Stimulated activated naive CD8-positive, alpha-beta T cell treated with anti-CD3 and anti-CD28 coated beads, Interleukin-15, Interleukin-2, amounts not matched to agents 100 ng/mL and 50 ng/mL, for 24 hours (primary cell): Measurements from ENCODE around the gene SCUBE1.

Source experiments
- H3K27ac Mint-ChIP-seq: one replicate; pipeline ENCODE4 v1.8.0; 2021; ENCODE audit warnings: mild to moderate bottlenecking, mixed read lengths
- H3K27me3 Mint-ChIP-seq: one replicate; pipeline ENCODE4 v1.8.0; 2021; ENCODE audit warnings: mixed read lengths
- H3K36me3 Mint-ChIP-seq: one replicate; pipeline ENCODE4 v1.8.0; 2021; ENCODE audit warnings: low read depth, mixed read lengths
- H3K4me1 Mint-ChIP-seq: one replicate; pipeline ENCODE4 v1.8.0; 2021; ENCODE audit warnings: low read depth, mixed read lengths
- H3K4me3 Mint-ChIP-seq: one replicate; pipeline ENCODE4 v1.8.0; 2021; ENCODE audit warnings: mild to moderate bottlenecking, mixed read lengths
- H3K9me3 Mint-ChIP-seq: one replicate; pipeline ENCODE4 v1.8.0; 2021; ENCODE audit warnings: mixed read lengths

SCUBE1 gene

DNA sequence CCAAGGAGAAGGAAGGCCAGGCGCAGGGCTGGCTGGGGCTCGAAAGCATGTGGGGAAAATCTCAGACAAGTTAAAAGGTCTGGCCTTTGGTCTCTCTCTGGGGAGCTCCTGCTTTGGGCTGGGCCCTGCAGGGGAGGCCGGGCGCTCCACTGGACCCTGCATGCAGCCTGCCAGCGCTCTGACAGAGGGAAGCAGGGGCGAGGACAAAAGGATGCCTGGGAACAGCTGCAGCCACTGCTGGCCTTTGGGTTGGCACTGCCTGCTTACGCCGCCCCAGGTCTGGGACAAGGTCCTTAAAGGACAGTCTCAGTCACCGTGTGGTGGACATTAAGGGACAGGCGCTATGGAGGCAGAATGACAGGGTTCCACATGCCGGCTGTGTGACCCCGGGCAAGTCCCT lies 99.8 kb downstream of the SCUBE1 start:
- Mint-ChIP-seq H3K27me3 (no peaks in the 10 kb centered on the region), H3K27ac (no peak overlapping the region), H3K4me1 (no peaks in the 10 kb centered on the region), H3K9me3 (no peaks in the 10 kb centered on the region), H3K4me3 (no peak overlapping the region), H3K36me3 (no peaks in the 10 kb centered on the region)

DNA sequence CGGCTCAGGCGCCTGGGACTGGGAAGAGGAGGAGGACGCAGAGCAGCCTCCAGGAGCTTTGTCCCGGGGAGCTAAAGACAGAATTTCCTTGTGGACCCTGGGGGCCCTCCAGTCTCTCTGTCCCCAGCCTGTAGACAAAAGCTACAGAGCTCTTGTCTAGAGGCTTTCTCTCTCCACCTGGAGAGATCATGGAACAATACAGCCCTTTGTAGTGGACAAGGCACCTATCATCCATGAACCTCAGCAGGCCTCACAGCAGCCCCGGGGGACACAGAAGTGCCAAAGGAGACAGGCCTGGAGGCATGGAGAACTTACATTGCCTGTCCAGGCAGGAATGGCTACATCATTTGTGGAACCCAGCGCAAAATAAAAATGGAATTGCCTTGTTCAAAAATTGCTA lies 100.5 kb downstream of the SCUBE1 start:
- no peaks in the 10 kb centered on the region for H3K27me3 Mint-ChIP-seq
- H3K36me3 Mint-ChIP-seq, result no peaks in the 10 kb centered on the region
- no peak overlapping the region for H3K4me3 Mint-ChIP-seq
- no peak overlapping the region for H3K27ac Mint-ChIP-seq
- H3K4me1 Mint-ChIP-seq, result no peaks in the 10 kb centered on the region
- H3K9me3 Mint-ChIP-seq, result no peaks in the 10 kb centered on the region

DNA sequence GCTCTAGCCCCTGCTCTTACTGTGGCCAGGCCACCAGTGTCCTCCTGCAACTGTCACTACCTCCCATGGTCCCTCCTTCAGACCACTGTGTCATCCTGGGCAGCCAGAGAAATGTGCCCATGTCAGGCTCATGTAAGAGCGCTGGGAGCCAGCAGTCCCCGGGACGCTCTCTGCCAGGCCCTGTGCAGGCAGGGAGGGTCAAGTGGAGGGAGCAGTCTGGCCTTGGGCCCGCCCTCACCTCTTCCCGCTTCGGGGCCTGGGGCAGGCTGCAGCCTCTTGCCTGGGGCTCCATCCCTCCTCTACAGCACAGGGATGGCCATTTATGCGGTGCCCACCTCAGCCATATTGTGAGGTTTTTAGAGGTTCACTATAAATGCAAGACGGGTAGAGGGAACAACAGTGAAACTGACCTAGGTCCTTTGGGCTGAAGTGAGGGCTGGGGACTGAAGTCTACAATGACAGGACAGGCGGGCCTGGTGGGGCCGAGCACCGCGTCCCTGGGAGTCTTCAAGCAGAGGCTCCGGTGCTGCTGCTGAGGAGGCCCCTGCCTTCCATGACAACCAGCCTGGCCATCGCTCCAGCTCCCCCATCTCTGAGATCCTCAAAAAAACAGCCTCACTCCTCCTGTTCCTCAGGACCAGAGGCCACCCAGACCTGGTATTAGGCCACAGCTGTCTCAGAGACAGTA lies 101.3 kb downstream of the SCUBE1 start:
- H3K36me3 Mint-ChIP-seq, result no peaks in the 10 kb centered on the region

DNA sequence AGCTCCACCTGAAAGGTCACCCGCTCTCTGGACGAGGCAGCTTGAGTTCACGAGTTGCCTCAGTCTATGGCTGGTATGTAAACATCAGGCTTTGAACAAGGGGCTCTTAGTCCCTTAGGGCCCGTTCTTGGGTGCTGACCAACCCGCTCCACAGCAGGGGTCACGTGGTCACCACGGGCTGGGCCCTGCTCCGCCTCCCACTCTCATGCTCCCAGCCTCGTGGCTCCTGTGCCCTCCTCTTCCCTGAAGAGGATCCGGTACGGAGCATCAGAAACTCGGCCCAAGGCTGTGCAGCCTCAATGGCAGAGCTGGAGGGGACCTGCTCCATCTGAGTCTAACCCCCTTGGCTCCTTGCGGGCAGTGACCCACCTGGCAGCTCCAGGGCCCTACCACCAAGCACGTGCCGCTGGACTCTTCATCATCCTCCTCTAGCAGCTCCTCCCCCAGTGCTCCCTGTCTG lies 102.0 kb downstream of the SCUBE1 start:
- H3K36me3 Mint-ChIP-seq, result no peaks in the 10 kb centered on the region
- no peaks in the 10 kb centered on the region for H3K27me3 Mint-ChIP-seq
- no peak overlapping the region for H3K27ac Mint-ChIP-seq
- no peak overlapping the region for H3K4me3 Mint-ChIP-seq
- H3K9me3 Mint-ChIP-seq, result no peaks in the 10 kb centered on the region
- H3K4me1 Mint-ChIP-seq, result no peaks in the 10 kb centered on the region

More for the DNA sequence above, 101.3 kb downstream of the SCUBE1 start:
- Mint-ChIP-seq H3K4me3 (no peak overlapping the region), H3K9me3 (no peaks in the 10 kb centered on the region), H3K4me1 (no peaks in the 10 kb centered on the region), H3K27ac (no peak overlapping the region), H3K27me3 (no peaks in the 10 kb centered on the region)

DNA sequence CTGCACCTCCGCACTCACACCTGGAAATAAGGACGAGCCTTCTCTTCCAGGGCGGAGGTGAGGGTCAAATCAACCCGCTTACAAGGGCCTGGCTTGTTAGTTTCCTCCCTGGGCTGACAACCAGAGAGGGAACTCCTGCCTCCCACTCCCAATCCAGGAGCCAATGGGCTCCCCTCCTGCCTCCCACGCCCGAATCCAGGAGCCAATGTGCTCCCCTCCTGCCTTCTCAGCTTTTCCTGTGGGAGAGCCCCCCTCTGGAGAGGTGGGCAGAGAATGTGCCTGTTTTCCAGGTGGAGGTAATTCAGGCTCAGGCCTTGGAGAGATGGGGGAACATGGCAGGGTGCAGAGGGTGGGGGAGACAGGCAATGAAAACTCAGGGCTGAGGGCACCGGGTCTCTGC lies 102.6 kb downstream of the SCUBE1 start:
- Mint-ChIP-seq H3K27me3 (no peaks in the 10 kb centered on the region), H3K4me1 (no peaks in the 10 kb centered on the region), H3K27ac (no peak overlapping the region), H3K36me3 (no peaks in the 10 kb centered on the region), H3K9me3 (no peaks in the 10 kb centered on the region), H3K4me3 (no peak overlapping the region)

DNA sequence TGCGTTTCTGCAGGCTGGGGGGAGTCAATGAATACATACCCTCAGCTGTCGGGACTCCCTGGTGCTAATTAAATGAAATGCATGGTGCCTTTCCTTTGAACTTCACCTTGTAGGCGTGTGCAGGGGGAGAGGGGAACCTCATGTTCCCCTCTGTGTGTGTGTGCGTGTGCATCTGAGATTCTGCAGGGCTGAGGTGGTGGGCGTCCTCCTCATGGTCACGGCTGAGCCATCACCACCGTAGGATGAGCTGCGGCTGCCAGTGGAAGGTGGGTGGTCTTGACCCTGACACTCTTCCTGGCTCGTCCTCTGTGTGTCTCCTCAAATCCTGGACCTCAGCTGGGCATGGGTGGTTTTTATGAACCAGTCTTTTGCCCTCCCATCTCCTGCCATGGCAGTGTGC lies 103.2 kb downstream of the SCUBE1 start:
- no peaks in the 10 kb centered on the region for H3K9me3 Mint-ChIP-seq
- H3K36me3 Mint-ChIP-seq, result no peaks in the 10 kb centered on the region
- no peaks in the 10 kb centered on the region for H3K27me3 Mint-ChIP-seq
- H3K27ac Mint-ChIP-seq, result no peak overlapping the region
- no peak overlapping the region for H3K4me3 Mint-ChIP-seq
- no peaks in the 10 kb centered on the region for H3K4me1 Mint-ChIP-seq

DNA sequence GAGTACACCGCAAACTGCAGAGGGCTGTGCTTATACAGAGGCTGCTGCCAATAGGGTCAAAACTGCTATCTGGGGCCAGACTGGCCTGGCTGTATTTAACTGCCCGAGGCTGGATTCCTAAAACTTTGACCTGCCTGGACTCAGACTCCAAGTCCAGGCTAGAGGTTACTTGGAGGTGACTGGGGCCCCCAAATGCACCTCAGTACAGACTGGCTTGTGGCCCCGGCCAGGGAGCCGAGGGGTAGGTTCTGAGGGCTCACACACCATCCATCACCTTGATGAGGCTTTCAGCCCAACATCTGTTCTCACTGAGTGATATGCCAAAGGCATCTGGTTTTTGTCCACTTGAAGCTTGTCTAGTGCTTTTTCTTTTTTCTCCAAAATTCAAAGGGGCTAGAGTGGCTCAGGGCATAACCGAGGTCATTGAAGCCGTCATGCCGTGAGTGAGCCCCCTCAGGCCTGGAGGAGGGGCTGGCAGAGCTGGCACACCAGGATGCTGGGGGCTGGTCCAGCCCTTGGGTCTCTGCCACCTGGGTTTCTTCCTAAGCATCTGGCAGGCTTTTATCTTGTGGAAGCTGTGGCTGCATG lies 103.9 kb downstream of the SCUBE1 start:
- H3K4me1 Mint-ChIP-seq, result no peaks in the 10 kb centered on the region
- H3K36me3 Mint-ChIP-seq, result no peaks in the 10 kb centered on the region
- no peak overlapping the region for H3K27ac Mint-ChIP-seq
- no peaks in the 10 kb centered on the region for H3K9me3 Mint-ChIP-seq
- no peak overlapping the region for H3K4me3 Mint-ChIP-seq
- no peaks in the 10 kb centered on the region for H3K27me3 Mint-ChIP-seq

DNA sequence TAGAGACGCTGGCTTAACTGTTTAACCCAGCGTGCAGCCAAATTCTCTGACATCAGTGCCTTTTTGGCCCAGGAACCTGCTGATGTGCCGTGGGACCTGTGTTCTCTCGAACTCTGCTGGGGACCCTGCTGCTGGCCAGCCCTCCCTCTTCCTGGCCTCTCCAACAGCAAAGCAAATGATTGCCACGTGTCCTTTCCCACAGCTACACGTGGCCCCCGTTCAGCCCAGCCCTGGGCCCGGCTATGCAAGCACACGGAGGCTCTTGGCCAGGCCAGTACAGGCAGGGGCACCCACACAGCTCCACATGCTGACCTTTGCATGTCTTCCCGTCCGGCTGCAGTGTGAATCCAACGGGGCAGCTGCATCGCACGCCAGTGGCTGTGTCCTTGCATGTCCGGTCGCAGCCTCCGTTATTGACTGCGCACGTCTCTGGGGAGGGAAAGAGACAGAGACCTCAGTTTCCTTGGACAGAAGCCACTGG lies 104.6 kb downstream of the SCUBE1 start:
- no peak overlapping the region for H3K4me3 Mint-ChIP-seq
- H3K36me3 Mint-ChIP-seq, result no peaks in the 10 kb centered on the region
- H3K9me3 Mint-ChIP-seq, result no peaks in the 10 kb centered on the region
- H3K4me1 Mint-ChIP-seq, result no peaks in the 10 kb centered on the region
- no peak overlapping the region for H3K27ac Mint-ChIP-seq
- no peaks in the 10 kb centered on the region for H3K27me3 Mint-ChIP-seq

DNA sequence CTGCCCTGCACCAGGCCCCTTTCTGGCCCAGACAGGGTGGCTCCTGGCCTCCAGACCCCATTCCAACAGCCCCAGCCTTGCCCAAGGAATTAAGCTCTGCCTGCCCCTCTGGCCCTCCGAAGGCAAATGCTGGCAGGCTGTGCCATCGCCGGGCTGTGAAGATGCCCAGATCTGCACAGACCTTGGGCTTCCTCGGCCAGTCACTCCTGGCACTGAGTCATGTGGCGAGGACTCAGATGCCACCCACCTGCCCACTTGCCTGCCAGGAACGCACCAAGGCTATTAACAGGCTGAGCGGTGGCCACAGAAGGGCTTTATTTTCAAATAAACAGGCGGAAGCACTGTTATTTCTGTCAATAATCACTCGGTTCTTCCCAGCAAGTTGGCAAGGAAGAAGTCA lies 105.9 kb downstream of the SCUBE1 start:
- H3K27me3 Mint-ChIP-seq, result no peaks in the 10 kb centered on the region
- H3K36me3 Mint-ChIP-seq, result no peaks in the 10 kb centered on the region
- H3K27ac Mint-ChIP-seq, result no peak overlapping the region

DNA sequence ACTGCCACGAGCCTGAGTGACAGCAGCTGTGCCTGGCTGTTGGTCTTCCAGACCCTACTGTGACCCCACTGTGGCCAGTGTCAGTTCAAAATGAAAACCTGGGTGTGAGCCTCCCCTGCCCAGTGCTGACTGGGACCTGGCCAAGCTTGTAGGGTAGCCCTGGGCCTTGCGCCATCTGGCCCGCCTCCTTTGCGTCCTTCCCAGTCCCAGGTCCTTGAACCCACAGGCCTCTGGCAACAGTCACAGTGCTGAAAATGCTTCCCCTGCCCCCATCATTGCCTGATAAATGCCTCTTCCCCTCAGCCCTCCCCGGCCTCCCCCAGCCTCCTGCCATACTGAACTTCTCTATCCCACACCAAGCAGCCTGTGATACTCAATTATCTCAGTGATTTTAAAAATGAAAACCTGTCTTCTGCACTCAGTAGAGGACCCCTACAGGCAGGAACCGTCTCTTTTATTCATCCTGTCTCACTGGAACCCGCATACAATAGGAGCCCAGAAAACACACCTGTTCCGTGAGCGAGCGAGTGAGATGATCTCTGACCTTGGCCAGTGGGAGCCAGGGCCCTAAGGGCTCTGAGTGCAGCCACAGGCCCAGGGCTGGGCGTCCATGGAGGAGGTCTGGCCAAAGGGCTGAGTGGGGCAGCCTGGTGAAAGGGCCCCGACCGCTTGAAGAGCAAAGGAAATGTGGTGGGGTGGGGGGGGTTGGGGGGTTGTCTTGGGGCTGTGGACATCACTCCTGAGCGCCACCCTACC lies 106.6 kb downstream of the SCUBE1 start:
- Mint-ChIP-seq H3K4me3 (no peak overlapping the region), H3K9me3 (no peaks in the 10 kb centered on the region), H3K27ac (no peak overlapping the region), H3K36me3 (no peaks in the 10 kb centered on the region), H3K27me3 (no peaks in the 10 kb centered on the region), H3K4me1 (no peaks in the 10 kb centered on the region)

More for the DNA sequence above, 105.9 kb downstream of the SCUBE1 start:
- Mint-ChIP-seq H3K4me3 (no peak overlapping the region), H3K9me3 (no peaks in the 10 kb centered on the region), H3K4me1 (no peaks in the 10 kb centered on the region)

DNA sequence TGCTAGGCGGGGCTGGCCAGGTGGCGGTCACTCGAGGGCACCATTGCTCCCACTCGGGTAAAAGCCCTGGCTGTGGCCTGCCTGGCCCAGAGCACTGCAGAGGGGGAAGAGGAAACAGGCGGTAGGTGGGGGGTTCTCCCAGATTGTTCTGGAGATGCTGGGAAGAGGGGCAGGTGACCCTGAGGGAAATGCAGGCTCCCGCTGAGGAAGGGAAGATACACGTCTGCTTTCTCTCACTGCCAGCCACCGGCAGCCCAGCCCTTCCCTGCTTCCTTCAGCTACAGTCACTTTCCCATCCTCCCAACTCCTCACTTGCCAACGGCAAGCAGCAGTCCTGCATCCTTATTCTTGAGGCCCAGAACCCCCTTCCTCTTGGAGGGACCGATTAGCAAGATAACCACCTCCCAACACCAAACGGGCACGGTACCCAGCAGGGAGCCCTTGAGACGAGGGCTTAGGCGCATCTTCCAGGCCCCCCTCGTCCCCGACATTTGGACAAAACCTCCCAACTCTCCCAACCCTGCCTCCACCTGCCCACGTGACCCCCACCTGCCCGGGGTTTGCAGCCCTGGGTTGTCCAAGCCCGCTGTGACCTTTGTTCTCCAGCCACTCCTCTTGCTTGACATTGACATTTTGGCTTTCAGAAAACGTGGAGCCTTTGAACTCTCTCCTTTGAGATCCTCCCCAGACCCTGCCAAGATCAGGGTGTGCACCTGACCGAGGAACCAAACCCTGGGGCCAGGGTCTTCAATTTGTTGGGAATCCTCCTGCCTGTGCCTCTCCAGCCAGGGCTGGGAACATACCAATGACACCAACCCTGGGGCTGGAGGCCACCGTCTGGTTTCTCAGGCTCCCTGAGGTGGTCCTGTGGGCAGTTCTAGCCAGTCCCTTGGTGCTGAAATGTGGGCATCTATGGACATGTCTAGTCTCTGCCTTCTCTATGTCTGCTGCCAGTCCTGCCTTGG lies 107.4 kb downstream of the SCUBE1 start:
- H3K27me3 Mint-ChIP-seq, result no peaks in the 10 kb centered on the region
- H3K36me3 Mint-ChIP-seq, result no peaks in the 10 kb centered on the region
- no peak overlapping the region for H3K27ac Mint-ChIP-seq

DNA sequence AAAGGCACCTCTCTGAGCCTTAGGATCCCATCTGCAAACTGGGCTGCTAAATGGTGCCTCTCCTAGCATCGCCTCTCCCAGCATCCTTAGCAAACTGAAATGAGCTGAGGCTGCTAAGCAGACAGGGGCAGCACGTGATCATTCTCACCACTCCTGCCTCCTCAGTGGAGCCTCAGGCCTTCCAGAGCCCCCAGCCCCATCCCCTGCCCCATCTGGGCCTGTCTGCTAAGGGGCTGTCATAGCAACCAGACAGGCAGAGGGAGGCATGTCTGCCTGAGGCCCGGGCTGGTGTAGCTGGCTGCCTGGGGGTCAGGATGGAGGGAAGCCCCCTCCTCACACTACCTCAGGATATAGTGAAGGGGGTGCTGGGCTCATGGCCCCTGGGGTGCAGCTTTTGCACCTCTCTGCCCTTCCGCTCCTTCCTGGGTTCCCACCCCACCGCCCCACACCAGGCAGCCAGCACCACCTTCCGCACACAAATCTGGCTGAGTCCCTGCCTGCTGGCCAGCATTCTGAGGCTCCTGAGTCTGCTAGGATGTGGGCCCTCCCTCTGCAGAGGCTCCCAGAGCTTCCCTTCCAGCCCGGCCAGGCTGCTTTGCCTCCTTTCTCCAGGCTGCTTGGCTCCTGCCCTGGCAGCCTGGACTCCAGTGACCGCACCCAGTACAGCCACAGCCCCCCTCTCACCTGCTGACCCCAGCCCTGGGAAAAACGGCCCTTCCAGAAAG lies 108.7 kb downstream of the SCUBE1 start:
- Mint-ChIP-seq H3K4me3 (no peak overlapping the region), H3K4me1 (no peaks in the 10 kb centered on the region), H3K9me3 (no peaks in the 10 kb centered on the region), H3K27me3 (no peaks in the 10 kb centered on the region), H3K36me3 (no peaks in the 10 kb centered on the region), H3K27ac (no peak overlapping the region)

More for the DNA sequence above, 107.4 kb downstream of the SCUBE1 start:
- Mint-ChIP-seq H3K4me1 (no peaks in the 10 kb centered on the region), H3K4me3 (no peak overlapping the region), H3K9me3 (no peaks in the 10 kb centered on the region)

DNA sequence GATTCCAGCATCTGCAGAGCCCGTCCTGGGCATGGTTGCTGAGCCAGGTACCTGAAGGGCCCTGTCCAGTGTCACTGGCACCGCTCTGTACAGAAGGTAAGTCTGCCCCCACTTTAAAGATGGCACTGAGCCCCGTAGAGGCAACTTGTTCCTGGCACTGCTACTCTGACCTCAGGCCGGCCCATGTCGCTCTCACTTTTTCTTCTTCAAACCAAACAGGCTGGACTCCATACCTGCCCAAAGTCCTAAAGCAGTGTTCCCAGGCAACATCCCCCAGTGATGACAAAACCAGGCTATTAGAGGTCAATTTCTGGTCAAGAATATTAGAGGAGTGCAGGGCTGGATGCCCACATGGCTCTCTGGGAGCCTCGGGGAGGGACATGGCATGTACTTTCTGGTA lies 109.6 kb downstream of the SCUBE1 start:
- no peaks in the 10 kb centered on the region for H3K4me1 Mint-ChIP-seq
- no peak overlapping the region for H3K27ac Mint-ChIP-seq
- no peaks in the 10 kb centered on the region for H3K9me3 Mint-ChIP-seq
- H3K36me3 Mint-ChIP-seq, result no peaks in the 10 kb centered on the region
- no peak overlapping the region for H3K4me3 Mint-ChIP-seq
- no peaks in the 10 kb centered on the region for H3K27me3 Mint-ChIP-seq

DNA sequence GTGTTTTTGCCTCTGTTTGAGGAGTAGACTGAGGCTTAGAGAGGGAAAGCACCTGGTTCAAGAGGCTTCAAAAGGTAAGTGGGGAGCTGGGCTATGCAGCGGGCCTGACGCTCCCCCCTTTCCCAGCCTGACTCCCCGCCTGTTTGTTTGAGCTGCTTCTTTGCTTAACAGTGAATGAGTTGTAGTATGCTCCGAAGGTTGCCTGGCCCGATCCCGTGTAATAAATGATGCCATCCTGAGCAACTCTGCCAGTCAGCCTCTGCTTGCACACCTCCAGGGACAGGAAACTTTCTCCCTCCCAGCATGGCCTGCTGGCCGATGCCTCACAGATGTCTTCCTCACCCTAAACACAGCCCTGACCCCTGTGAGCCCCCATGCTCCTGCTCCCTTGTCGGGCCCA lies 110.7 kb downstream of the SCUBE1 start:
- Mint-ChIP-seq H3K36me3 (no peaks in the 10 kb centered on the region), H3K27ac (no peak overlapping the region)

More for the DNA sequence above, 110.7 kb downstream of the SCUBE1 start:
- H3K9me3 Mint-ChIP-seq, result no peaks in the 10 kb centered on the region
- H3K4me1 Mint-ChIP-seq, result no peaks in the 10 kb centered on the region
- H3K4me3 Mint-ChIP-seq, result no peak overlapping the region
- no peaks in the 10 kb centered on the region for H3K27me3 Mint-ChIP-seq
